A375 (cell line): ENCODE data around the gene RPP30. TPM values are rescaled to one million over a fixed set of nuclear protein-coding genes. Genes with fewer than 3 reads are reported as not detected.

Experiments used
- small RNA-seq: library from RNA; depleted of rRNA; stranded (forward); fragments of <200 nt; gene quantifications from one replicate; pipeline ENCODE3, GENCODE V24; 2014
- total RNA-seq: library from RNA; depleted of rRNA; stranded (reverse); fragments of >200 nt; shearing (Covaris generic); gene quantifications from 2 replicates; pipeline ENCODE4 v1.2.3, GENCODE V29; 2014; rRNA removed

The RPP30 gene
- 52.7 and 54.0 TPM in 2 replicates for total RNA-seq

DNA sequence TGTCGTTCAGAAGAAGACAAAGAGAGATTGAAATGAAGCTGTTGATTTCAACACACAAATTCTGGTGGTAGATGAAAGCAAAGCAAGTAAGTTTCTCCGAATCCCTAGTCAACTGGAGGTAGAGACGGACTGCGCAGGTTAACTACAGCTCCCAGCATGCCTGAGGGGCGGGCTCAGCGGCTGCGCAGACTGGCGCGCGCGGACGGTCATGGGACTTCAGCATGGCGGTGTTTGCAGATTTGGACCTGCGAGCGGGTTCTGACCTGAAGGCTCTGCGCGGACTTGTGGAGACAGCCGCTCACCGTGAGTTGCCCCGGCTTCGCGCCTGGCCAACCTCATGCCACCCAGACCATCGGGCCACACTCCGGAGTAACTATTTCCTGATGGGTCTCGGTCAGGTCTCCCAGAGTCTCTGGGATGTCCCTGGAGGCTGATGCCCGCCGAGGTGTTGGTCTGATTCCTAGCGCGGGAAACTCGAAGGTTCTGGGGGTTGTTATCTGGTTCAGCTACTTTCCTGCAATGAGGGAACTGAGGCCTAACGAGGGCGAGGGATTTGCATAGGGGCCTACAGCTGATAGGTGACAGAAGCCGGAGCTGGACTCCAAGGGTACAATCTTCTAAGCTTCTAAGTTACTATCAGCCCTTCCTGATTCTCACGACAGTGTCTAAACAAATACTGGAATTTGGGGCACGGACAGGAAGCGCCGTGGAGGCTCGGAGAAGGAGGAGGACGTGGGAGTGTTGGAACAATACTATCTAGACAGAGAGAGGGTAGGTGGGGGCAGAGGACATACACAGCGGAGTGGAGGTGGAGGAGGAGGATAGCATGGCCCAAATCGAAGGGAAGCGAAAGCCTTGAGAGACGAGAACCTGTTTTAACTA lies at the start of gene RPP30:
Gene RPP30 (plus strand): TSS at position 209 of the 882 bp plus-strand sequence. CDS start 13 bp downstream, at position 222.

GRCh38 chr10:90857635-90858460 lies 13.9 kb upstream of the RPP30 start, which contains the start of gene HTR7:
TSS of gene HTR7 (minus strand) at chr10:90858039. CDS start at chr10:90857671, 368 bp downstream.

GRCh38 chr10:90920986-90921666 lies 49.4 kb downstream of the RPP30 start, which contains the start of gene ANKRD1:
TSS of gene ANKRD1 (minus strand) at chr10:90921087. CDS start at chr10:90921027, 60 bp downstream.

Small RNA genes lying within 50 kb of the gene (small RNA-seq; reads per million reads assigned to genes)
- gene RF00019, result not detected
- gene RNU6-740P, result not detected

Other genes starting within 250 kb of the RPP30 start
- gene HTR7, start 13.9 kb upstream of the RPP30 start, total RNA-seq, result 18.0 and 22.4 TPM in 2 replicates
- 34.6 and 35.3 TPM in 2 replicates for gene ANKRD1, start 49.1 kb downstream of the RPP30 start, total RNA-seq